ENCODE results near the gene CD8A. TPM values are rescaled to one million over a fixed set of nuclear protein-coding genes. Genes with fewer than 3 reads are reported as not detected.

Gene CD8A
- total RNA-seq, 1 donor from 2014 or later, result 0.14 TPM

- H3K9ac ChIP-seq (ENCODE audit: low read length), result no peak overlapping the region
- no peaks in the 10 kb centered on the region for H3K79me2 ChIP-seq (ENCODE audit: insufficient read depth, low read length)
- H4K20me1 ChIP-seq (ENCODE audit: insufficient read depth, low read length), result no peaks in the 10 kb centered on the region
- FAIRE-seq (no peak), DNase-seq (ENCODE audit: low read depth) (no peak)
- no peaks in the 10 kb centered on the region for H3K9me3 ChIP-seq (ENCODE audit: insufficient read depth, low read depth, low read length)
- no peak overlapping the region for H3K27ac ChIP-seq (ENCODE audit: low read depth, low read length)
- H3K9me3 Mint-ChIP-seq (ENCODE audit: unreplicated experiment), result no peaks in the 10 kb centered on the region
- H3K36me3 Mint-ChIP-seq (ENCODE audit: low read depth, unreplicated experiment), result no peaks in the 10 kb centered on the region
- peaks cover 14% of the 10 kb centered on the region for H3K4me1 ChIP-seq (ENCODE audit: insufficient read depth, low read length)
- no peaks in the 10 kb centered on the region for H3K4me1 Mint-ChIP-seq (ENCODE audit: low read depth, unreplicated experiment)
- H3K27me3 Mint-ChIP-seq (ENCODE audit: low read depth, unreplicated experiment), result peaks cover 17% of the 10 kb centered on the region
- peaks cover 35% of the 10 kb centered on the region for H3K27me3 ChIP-seq (ENCODE audit: insufficient read depth, low read length)
- no peak overlapping the region for H3K4me3 ChIP-seq (ENCODE audit: insufficient read depth, low read depth, low read length)
- no peak overlapping the region for H3K4me3 Mint-ChIP-seq (ENCODE audit: unreplicated experiment)
- no peak overlapping the region for H2AFZ ChIP-seq (ENCODE audit: low read depth, low read length)
- H3K36me3 ChIP-seq (ENCODE audit: insufficient read depth, low read length), result no peaks in the 10 kb centered on the region
- peak; percentile 90 for TF ChIP-seq EZH2 (IDR thresholded peaks at IDR 0.05; ENCODE audit: insufficient read depth, low read length)
- TF ChIP-seq, protein P1, sequence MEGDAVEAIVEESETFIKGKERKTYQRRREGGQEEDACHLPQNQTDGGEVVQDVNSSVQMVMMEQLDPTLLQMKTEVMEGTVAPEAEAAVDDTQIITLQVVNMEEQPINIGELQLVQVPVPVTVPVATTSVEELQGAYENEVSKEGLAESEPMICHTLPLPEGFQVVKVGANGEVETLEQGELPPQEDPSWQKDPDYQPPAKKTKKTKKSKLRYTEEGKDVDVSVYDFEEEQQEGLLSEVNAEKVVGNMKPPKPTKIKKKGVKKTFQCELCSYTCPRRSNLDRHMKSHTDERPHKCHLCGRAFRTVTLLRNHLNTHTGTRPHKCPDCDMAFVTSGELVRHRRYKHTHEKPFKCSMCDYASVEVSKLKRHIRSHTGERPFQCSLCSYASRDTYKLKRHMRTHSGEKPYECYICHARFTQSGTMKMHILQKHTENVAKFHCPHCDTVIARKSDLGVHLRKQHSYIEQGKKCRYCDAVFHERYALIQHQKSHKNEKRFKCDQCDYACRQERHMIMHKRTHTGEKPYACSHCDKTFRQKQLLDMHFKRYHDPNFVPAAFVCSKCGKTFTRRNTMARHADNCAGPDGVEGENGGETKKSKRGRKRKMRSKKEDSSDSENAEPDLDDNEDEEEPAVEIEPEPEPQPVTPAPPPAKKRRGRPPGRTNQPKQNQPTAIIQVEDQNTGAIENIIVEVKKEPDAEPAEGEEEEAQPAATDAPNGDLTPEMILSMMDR (IDR thresholded peaks at IDR 0.05; ENCODE audit: insufficient read depth, low read depth, low read length), result no peak
- peak overlapping the region; percentile 39 for H3K4me2 ChIP-seq (ENCODE audit: low read length)
- no peak overlapping the region for H3K27ac Mint-ChIP-seq (ENCODE audit: unreplicated experiment)
These were observed 18.9 kb upstream of the CD8A start for GRCh38 chr2:86809481-86810121.

DNA sequence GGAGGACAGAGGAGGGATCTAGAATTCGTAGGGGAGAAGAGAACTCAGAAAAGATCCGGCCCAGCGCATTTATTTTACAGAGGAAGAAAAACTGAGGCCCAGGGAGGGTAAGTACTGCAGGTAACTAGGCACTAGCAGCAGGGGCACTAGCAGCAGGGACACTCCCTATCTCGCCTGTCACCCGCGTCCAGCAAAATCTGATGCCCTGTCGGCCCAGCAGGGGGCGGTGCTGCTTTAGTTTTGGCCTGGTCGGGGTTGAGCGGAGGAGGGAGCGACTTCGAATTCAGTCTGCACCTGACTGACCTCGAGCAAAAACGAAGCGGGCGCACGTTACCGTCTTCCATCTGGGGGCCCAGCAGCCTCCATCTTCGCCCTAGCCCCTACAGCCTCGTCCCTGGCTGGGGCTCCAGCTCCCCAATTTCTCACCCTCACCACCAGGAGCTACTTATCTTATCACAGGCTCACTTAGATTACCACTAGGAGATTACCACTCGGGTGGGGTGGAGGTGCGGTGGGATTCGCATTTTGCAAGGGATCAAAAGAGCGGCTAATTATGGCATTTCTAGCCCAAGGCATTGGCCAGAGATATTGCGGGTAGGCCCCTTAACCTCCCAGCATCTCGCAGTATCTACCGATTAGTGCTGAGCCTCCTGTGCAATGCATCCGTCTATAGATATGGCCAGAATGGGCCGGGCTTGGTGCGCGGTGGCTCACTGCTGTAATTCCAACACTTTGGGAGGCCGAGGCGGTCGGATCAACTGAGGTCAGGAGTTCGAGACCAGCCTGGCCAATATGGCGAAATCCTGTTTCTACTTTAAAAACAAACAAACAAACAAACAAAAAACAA lies 17.8 kb upstream of the CD8A start:
- H3K27me3 Mint-ChIP-seq (ENCODE audit: low read depth, unreplicated experiment), result peaks cover 17% of the 10 kb centered on the region
- no peak for FAIRE-seq
- Histone ChIP-seq H3K4me2 (ENCODE audit: low read length) (peak overlapping the region; percentile 95), H3K4me1 (ENCODE audit: insufficient read depth, low read length) (peaks cover 14% of the 10 kb centered on the region), H4K20me1 (ENCODE audit: insufficient read depth, low read length) (no peaks in the 10 kb centered on the region), H2AFZ (ENCODE audit: low read depth, low read length) (peak overlapping the region; percentile 87), H3K79me2 (ENCODE audit: insufficient read depth, low read length) (no peaks in the 10 kb centered on the region), H3K4me3 (ENCODE audit: insufficient read depth, low read depth, low read length) (peak overlapping the region; percentile 51), H3K27me3 (ENCODE audit: insufficient read depth, low read length) (peaks cover 35% of the 10 kb centered on the region), H3K27ac (ENCODE audit: low read depth, low read length) (no peak overlapping the region), H3K9me3 (ENCODE audit: insufficient read depth, low read depth, low read length) (no peaks in the 10 kb centered on the region), H3K36me3 (ENCODE audit: insufficient read depth, low read length) (no peaks in the 10 kb centered on the region), H3K9ac (ENCODE audit: low read length) (peak overlapping the region; percentile 35)
- no peaks in the 10 kb centered on the region for H3K36me3 Mint-ChIP-seq (ENCODE audit: low read depth, unreplicated experiment)
- H3K4me1 Mint-ChIP-seq (ENCODE audit: low read depth, unreplicated experiment), result no peaks in the 10 kb centered on the region
- peak; percentile 34 for DNase-seq (ENCODE audit: low read depth)
- no peaks in the 10 kb centered on the region for H3K9me3 Mint-ChIP-seq (ENCODE audit: unreplicated experiment)
- no peak overlapping the region for H3K27ac Mint-ChIP-seq (ENCODE audit: unreplicated experiment)
- no peak for TF ChIP-seq EZH2 (IDR thresholded peaks at IDR 0.05; ENCODE audit: insufficient read depth, low read length)
- TF ChIP-seq, protein P1 (IDR thresholded peaks at IDR 0.05; ENCODE audit: insufficient read depth, low read depth, low read length), result peak; percentile 85
- H3K4me3 Mint-ChIP-seq (ENCODE audit: unreplicated experiment), result peak overlapping the region; percentile 89

All from astrocyte (in vitro differentiated cells and primary cell).